Stimulated activated CD4-positive, alpha-beta T cell treated with anti-CD3 and anti-CD28 coated beads, Interleukin-12 subunit alpha, Interleukin-12 subunit beta, amount 100 ng/mL, for 48 hours (primary cell): ENCODE measurements around the gene ACOT7.

Experiments used
- DNase-seq, 3 donors: peaks; one replicate each; pipeline ENCODE4 v3.0.0-alpha.2; 2020; ENCODE audit warnings: low read depth in 2 of 3, low spot score in 1 of 3

The ACOT7 gene

DNA sequence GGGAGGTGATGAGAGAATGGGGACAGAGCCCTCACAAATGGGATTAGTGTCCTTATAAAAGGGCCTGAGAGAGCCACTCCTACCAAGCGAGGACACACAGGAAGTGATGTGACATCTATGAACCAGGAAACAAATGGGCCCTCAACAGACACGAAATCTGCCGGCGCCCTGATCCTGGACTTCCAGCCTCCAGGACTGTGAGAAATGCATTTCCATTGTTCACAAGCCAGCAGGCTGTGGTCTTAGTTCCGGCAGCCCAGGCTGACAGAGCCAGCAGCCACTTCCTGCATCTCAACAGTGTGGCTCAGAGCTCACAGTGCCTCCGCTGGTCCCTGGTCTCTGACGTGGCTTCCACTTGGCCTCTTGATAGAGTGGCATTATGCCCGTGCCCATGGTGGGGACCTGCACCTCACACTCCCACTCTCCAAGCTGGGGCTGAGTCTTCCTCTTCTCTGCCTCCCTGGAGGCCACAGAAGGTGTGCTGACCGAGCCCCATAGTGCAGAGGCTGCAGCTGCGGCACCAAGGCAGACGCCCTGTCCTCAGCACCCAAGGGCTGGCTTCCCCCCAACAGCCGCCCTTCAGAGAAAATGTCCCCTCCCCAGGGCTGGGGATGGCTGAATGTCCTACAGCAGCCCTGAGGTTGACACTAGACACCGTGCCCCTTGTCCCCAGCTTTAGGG, 44.9 kb downstream of the ACOT7 start:
- DNase-seq, result peak in 1 of 3 donors; percentile 15

DNA sequence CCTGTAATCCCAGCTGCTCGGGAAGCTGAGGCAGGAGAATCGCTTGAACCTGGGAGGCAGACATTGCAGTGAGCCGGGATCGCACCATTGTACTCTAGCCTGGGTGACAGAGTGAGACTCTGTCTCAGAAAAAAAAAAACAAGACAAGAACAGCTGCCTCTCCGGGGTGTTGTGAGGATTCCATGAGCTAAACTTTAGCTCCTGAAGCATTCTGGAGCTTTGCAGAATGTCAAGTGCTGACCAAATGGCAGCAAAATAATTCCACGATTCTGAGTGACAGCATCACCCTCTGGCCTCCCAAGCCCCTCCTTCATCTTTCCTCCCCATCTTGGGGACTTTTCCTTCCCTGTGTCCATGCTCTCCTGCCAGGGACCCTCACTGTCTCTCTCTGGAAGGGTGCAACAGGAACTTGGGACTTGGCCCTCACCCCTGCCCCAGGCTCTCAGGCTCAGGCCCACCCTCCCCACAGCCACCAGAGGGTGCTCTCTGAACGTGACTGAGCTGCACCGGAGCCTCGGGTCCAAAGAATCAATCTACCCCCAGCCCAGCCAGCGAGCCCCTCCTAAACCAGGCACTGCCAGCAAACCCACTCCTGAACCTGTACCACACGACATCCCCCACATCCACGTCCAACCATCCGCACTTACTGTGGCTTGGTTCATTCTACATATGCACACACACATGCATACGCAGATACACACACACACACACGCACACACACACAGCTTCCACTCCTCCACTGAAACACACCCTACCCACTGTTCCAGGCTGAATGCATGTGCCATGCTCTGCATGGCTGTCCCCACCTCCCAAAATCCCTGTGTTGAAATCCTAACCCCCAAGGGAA, 45.7 kb downstream of the ACOT7 start:
- DNase-seq, result peak; percentile 41 to 54 (median 54)

DNA sequence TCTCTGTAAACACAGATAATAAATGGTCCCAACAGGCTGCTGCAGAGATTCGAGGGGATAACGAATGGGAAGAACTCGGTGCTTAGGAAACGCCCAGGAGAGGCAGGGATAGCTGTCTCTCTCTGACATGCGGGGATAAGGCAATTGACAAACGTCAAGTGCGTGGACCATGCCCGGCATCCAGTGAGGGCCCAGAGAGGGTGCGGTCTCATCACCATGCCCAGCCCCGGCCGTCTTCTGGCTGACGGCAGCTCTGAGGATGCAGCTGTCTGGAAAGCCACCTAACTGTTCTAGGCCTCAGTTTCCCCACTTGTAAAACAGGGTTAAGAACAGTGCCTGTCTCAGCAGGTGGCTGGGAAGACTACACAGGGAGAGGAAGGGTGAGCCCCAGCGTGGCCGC, 48.1 kb downstream of the ACOT7 start:
- DNase-seq, result no peak

DNA sequence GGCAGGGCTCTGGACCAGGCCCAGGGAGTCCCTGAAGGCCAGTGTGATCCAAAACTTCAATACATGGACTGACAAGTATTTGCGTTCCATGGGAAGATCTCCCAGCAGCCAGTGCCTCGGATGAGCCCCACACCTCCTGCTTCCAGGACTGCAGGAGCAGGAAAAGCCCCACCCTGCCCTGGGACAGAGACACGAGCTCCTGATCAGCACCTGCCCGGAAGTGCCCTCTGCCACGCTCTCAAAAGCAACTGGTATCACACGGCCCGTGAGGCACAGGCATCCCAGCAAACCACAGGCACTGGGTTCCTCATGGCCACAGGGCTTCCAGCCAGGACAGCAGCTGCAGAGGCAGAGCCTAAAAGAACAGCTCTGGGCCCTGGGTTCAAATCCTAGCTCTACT, 48.6 kb downstream of the ACOT7 start:
- no peak for DNase-seq

DNA sequence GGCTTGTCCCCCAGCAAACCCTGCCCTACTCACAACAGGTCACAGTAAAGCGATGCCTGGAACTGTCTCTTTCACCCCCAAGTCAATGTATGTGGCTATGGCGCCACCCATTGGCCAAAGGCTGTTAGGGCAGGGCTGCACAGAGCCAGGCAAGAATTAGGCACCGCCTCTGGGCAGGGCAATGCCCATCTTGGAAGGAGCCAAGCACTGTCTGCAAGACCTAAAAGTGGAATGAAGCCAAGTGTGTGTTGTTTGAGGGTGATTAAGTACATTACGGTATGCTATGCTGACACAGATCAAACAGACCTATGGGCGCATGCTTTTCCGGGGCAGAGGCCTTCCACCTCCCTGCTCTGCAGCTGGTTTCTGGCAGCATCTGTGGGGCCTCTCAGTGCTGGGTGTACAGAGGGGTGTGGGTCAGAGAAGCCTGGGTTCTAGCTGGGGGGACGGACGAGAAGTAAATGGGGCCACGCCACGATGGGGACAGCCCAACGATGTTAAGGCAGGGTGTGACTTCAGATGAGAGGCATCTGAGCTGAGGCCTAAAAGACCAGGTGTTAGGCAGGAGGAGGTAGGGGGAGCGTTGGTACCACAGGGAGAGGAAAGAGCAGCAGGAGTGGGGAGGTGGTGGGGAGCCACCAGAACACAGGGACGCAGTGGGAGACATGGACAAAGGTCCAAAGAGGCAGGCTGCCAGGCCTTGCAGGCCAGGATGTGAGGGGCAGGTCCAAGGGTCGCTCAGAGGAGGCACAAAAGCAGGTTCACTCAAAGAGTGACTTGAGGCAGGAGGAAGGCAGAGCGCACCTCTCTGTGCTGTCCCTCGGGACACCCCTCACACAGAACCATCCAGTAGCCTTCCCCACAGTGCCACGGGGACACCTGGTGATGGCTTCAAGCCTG, 49.8 kb downstream of the ACOT7 start:
- peak; percentile 42 to 64 (median 54) for DNase-seq

DNA sequence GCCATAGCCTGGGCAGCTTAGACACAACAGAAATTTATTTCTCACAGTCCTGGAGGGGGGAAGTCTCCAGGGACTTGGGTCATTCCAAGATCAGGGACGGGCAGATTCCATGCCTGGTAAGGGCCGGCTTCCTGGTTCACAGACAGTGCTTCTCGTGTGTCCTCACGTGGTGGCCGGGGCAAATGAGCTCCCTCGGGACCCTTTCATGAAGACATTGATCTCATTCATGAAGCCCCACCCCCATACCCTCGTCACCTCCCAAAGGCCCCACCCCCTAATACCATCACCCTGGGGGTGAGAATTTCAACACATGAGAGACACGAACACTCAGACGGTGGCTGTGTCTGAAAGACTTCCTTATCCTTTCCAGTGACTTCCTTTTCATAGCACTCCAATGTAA, 51.5 kb downstream of the ACOT7 start:
- no peak for DNase-seq

DNA sequence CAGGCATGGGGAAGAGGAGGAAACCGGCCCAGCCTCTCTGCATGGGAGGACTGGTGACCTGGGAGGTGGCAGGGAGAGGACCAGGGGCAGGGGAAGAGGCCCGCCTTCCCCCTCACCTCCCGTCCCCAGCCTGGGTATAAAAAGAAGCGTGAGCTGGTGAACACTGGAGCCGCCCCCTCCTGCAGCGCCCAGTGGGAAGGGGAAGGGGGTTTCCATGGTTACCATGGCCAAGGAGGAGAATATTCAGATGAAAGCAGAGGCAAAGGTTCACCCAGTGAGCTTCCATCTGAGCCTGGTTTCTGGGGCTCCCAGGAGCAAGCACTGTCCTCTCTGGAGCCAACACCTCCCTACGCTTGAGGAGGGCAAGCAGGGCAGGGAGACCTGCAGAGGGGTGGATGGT, 54.9 kb downstream of the ACOT7 start:
- no peak for DNase-seq

DNA sequence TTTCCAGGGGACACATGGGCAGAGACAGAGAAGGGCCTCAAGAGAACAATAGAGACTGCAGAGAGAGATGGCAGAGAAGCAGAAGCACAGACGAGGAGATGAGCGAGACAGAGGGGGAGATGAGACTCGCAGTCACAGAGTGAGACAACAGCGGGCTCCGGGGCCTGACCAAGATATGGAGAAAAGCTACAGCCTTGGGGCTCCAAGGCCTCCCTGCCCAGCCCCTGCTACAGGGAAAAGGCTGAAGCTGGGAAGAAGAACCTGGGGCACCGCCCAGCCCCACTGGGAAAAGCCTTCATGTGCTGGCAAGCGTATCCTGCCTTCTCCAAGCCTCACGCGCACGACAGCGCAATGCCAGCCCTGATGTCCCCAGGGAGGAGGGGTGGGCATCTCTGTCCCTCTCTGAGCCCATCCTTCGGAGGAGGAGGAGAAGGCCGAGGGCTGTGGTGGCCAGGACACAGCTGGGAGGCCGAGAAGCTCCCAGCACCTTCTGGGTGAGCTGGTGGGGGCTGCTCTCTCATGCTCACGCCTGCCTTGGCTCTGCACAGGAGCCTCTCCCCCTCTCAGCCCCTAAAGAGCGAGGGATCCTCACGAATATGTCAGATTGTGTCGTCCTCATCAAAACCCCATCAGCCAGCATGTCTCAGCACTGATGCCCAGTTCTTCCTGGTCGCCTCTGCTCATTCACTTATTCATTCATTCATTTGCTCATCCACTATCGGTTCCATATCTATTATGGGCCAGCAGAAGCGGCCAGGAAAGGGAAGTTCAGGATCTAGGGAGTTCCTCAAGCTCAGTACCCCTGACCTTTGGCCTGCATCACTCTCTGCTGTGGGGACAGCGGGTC, 56.6 kb downstream of the ACOT7 start:
- DNase-seq, result no peak

DNA sequence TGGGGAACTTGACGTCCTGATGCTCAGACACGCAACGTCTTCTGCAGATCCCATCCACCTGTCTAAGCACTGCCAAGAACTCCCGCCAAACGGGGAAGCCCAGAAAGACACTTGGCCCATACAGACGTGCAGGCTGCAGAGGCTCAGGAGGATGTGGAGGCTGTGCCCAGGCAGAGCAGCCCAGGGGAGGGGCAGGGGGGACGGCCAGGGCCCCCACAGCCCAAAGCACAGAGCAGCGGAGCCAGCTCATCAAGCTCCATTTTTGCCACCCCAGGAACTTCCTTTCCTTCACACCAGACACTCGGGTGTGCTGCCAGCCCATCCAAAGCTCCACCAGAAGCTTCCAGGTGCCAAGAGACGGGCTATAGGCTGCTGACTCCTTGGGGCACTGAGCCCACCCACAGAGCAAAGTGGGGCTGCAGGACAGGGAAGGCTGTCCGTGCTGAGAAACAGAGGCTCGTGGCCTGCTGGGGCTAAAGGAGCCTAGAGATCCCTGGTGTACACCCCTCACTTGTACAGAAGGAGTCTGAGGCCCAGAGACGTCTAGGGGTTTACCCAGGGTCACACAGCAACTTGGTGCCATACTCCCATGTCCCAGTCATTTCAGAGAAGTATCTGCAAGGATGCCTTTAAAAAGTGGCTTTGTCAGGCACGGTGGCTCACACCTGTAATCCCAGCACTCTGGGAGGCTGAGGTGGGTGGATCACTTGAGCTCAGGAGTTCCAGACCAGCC, 59.1 kb downstream of the ACOT7 start:
- DNase-seq, result no peak

DNA sequence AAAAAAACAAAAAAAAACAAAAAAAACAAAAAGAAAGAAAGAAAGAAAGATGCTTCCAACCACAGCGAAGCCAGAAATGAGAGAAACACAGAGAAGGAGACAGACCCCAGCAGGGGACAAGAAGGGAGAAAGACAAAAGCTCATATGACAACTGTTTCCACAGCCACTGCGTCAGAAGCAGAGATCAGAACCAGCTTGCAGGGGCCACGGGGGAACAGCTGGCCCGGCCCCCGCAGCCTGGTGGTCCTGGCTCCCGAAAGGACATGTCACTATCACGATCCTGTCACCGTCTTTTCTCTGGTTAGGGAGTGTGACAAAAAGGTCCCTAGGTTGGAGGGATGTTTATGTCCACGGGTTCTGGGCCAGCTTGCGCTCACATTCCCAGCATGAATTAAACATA, 60.7 kb downstream of the ACOT7 start:
- no peak for DNase-seq

DNA sequence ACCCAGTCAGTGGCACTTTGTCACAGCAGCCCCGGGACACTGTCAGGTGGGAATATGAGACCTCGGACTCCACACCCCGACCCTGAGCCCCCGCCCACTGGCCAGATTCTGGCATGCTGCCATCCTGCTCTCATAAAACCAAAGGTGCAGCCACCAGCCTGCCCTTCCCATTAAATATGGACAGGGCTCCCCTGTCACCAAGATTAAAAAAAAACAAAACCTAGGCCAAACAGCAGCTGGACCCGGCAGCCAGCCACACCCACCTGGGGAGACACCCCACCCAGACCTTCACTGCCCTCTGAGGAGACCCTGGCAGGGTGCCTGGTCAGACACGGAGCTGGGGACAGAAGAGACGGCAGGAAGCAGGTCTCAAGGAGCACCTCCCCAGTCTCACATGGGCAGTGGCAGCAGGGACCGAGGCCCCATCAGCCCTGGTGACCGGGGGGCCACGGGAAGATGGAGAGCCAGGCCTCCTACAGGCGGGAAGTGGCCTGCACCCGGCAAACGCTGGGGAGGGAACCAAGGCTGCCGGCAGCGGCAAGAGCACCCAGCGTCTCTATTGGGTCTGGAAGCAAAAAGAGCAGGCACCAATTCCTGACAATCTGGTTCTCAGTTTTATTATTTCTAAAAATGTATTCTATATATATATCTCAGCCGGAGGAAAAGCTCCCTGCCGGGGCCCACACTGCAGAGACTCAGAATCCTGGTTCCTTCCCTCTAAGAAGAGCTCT, 61.9 kb downstream of the ACOT7 start:
- no peak for DNase-seq

DNA sequence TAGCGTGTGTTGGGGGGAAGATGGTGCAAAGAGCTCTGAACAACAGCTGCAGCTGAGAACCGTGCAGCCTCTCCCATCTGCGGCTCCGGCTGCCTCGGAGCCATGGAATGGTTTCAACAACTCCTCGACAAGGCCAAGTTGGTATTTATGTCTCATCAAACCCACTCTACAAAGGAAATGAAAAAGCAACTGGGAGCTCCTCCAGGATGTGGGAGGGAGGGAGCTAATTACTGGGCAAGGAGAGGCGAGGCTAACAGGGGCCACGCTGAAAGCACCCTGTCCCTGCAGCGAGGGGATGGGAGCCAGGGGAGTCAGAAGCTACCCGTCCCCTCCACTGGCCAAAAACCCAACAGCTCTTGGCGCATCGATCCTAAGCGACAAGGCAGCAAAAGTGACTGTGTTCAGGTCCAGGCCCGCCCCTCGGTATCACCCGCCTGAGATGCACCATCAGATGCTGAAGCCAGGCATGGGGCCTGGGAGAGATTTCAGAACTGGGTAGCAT, 63.1 kb downstream of the ACOT7 start:
- no peak for DNase-seq

DNA sequence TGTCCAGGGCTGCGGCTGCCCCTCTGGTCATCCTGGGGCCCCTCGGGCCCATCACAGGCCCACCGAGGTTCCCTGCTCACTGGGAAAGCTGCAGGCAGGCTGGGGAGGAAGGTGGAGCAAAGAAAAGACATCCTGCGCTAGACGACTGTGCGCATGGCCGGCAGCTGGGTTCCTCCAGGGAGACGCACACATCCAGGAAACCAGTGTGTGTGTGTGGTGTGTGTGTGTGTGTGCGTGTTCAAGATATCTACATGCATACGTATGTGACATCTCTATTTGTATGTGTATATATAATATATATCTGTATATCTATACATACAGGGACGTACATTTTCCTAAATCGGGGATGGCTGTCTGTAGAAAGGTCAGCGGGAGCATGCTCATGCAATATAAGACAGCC, 63.7 kb downstream of the ACOT7 start:
- DNase-seq, result no peak

DNA sequence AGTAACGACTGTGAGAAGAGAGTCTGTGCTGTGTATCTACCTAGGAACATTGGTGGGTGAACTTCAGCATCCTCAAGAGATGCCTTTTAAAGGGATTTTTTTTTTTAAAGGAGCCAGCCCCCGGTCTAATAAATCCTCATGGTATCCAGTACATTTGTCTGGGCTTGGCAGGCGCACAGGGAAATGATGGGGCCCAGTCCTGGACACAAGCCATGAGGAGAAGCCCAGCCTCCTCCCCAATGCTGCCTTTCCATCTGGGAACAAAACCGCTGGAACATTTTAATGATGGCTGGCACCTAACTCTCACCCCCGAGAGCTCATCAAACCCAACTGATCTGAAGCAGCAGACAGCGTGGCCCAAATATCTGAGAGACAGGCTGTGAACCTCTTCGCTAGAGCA, 64.2 kb downstream of the ACOT7 start:
- no peak for DNase-seq

DNA sequence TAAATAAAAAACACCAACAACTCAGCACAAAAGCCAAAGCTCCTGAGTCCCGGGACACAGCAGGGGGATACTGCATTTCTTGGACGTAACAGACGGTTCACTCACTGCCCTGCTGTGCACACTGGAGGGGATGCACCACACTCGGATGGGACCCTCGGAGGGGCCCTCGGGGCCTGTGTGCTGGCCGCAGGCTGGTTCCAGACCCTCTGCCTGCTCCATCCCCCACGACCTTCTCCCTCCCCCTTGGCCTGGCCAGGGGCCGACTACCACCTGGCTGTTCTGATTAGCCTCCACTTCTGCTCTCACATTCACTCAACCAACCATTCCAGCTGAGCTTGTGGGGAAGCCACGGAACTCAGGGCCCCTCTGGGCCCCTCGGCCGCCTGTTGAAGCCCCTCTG, 64.9 kb downstream of the ACOT7 start:
- DNase-seq, result no peak

DNA sequence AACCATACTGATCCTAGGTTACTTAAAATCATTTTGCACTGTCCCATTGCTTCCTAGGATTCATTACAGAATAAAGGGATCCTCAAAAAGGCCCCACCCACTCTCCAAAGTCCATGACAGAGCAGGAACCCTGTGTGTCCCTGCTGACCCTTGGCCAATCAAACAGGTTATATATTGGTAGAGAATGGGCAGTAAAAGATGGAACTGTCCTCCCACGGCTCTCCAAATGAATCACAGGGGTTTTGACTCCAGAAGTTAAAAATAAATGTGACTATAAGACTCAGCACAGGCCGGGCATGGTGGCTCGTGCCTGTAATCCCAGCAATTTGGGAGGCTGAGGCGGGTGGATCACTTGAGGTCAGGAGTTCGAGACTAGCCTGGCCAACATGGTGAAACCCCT, 65.5 kb downstream of the ACOT7 start:
- DNase-seq, result no peak

DNA sequence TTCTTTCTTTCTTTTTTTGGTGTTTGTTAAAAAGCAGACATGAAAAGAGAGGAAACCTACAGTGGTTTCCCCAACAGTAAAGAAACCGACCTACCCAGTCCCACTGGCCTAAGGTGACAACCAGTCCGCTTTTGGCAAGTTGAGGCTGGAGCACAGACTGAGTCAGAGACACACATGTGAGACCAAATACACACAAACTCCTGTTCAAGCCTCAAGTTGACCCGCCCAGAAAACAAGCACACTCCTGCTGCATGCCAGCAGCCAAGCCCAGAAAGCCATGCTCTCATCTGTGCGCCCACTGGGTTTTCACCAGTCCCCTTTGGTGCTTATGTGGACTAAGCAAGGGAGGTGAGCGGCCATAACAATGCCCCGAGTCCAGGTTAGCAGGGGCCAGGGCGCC, 68.1 kb downstream of the ACOT7 start:
- no peak for DNase-seq

DNA sequence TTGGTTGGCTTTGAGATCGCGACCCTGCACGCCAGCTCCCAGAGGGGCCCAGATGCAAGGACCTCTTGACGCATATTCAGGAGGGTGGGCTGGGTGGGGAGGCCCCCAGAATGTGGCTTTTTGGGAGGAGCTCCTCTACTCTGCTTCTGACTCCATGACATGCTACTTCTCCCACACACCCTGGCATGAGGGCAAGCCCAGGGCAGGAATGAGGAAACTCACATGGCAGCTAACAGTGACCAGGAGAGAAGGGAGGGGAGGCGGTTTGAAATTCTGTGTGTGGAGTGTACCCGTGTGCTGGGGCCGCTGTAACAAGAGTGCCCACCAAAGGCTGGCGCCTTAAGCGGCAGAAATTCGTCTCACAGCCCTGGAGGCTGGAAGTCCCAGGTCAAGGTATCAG, 71.4 kb downstream of the ACOT7 start:
- DNase-seq, result no peak

DNA sequence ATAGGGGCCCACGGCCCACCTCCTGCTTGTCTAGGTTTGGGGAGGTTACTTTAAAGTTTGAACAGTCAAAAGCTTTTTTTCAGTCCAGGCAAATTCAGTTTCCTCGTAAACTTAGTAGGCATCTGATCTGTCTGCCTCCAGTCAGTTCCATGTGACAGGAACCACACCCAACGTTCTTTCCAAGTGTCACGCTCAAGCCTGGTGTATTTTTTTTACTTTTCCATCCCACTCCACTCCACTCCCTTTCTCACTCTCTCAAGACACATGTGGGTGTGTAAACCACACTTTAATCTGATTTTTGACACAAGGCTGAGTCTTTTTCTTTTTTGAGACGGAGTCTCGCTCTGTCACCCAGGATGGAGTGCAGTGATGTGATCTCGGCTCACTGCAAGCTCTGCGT, 72.4 kb downstream of the ACOT7 start:
- no peak for DNase-seq
